ENCODE measurements around the gene METTL25B. TPM values are rescaled to one million over a fixed set of nuclear protein-coding genes. Genes with fewer than 3 reads are reported as not detected.

The METTL25B gene
- total RNA-seq, 1 donor from 2014 or later = 56.7 TPM

DNA sequence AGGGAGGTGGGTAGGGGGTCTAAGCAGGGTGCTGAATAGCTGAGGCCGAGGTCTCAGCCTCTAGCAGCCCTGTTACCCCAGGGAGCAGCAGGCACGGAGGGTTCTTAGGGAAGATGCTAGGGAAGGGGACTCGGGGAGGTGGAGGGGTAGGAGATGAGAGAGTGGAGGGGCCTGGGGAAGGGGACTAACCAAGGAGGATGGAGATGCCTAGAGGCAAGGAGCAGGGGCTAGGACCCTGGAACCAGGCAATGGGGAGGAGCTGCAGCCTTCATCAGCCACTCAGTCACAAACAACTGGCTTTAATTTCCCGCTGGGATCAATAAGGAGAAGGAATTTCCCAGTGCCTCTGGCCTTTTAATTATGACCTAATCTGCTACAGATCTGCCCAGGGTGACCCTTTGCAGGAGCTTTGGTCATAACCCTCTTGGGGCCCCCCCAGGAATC is 20.0 kb upstream of the METTL25B start:
- POLR2A ChIA-PET = no interaction called here
- ATAC-seq (ENCODE audit: low read depth) = no peak
- H3K9me3 Mint-ChIP-seq = no peaks in the 10 kb centered on the region
- H3K27ac Mint-ChIP-seq = no peak overlapping the region
- intact Hi-C loops (cut with micrococcal nuclease) = no loop called here
- no peak for DNase-seq
- no peaks in the 10 kb centered on the region for H3K36me3 Mint-ChIP-seq (ENCODE audit: low read depth)
- TF ChIP-seq, protein P1, sequence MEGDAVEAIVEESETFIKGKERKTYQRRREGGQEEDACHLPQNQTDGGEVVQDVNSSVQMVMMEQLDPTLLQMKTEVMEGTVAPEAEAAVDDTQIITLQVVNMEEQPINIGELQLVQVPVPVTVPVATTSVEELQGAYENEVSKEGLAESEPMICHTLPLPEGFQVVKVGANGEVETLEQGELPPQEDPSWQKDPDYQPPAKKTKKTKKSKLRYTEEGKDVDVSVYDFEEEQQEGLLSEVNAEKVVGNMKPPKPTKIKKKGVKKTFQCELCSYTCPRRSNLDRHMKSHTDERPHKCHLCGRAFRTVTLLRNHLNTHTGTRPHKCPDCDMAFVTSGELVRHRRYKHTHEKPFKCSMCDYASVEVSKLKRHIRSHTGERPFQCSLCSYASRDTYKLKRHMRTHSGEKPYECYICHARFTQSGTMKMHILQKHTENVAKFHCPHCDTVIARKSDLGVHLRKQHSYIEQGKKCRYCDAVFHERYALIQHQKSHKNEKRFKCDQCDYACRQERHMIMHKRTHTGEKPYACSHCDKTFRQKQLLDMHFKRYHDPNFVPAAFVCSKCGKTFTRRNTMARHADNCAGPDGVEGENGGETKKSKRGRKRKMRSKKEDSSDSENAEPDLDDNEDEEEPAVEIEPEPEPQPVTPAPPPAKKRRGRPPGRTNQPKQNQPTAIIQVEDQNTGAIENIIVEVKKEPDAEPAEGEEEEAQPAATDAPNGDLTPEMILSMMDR (IDR thresholded peaks at IDR 0.05) = no peak
- H3K4me1 Mint-ChIP-seq = peaks cover 28% of the 10 kb centered on the region
- CTCF ChIA-PET = interaction anchor here (0.8 to 1.3 kb wide), 2 partner anchors 17 to 81 kb away, joined by 3 read pairs; no protein-coding TSS in a partner anchor
- no peak overlapping the region for H3K4me3 Mint-ChIP-seq
- peaks cover 15% of the 10 kb centered on the region for H3K27me3 Mint-ChIP-seq

DNA sequence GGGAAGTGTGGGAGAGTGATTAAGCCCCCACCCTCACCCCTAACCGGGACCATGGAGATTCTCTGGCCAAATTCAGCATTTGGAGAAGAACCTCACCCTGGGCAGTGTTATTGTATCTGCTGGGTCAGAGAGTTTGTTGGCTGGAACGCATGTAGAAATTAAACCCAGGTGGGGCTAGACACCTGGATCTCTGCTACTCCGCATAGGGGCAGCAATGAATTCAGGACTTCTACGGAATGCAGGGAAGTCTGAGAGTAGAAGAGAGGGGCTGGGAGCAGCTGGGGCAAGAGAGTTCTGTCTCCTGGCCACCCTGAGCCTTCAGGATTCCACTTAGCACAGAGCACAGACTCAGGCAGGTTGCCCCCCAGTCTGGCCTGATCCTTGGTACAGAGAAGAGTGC is 19.2 kb upstream of the METTL25B start:
- H3K4me1 Mint-ChIP-seq = peaks cover 26% of the 10 kb centered on the region
- H3K4me3 Mint-ChIP-seq = no peak overlapping the region
- intact Hi-C loops (cut with micrococcal nuclease) = no loop called here

DNA sequence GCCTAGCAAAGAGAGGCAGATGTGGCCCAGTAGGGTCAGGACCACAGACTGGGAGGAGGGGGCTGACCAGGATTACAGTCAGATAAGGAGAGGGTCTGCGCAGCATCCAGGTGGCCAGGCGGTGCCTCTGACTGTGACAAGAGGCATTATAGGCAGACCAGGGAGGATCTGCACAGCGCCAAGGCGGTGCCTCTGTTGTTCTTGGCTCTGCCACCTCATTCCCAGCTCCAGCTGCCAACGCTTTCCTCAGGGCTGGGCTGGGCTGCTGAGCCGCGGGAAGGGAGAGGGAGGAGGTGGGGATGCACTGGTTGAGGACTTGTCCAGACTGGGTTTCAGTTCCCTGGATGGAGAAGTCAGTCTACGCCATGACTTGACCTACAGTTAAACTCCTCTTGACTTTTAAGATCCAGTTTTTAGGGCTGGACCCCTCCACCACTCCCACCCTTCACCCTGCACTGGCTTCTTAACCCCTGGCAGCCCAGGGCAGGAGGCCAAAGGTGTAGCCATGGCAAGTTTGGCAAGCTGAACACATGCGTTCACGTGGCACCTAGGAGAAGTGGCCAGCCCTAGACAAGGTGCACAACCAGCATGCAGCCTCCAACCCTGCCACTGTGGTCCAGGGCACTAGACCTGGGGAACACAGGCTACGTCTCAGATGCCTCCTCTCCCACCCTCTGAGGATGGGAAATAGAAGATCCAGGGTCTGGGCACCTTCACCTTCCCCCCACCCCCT is 18.3 kb upstream of the METTL25B start:
- peaks cover 2% of the 10 kb centered on the region for H3K27me3 Mint-ChIP-seq
- no peak overlapping the region for H3K27ac Mint-ChIP-seq
- H3K4me3 Mint-ChIP-seq = no peak overlapping the region
- no peaks in the 10 kb centered on the region for H3K9me3 Mint-ChIP-seq
- ATAC-seq (ENCODE audit: low read depth) (no peak), DNase-seq (no peak)
- intact Hi-C loops (cut with micrococcal nuclease) = no loop called here
- TF ChIP-seq, protein P1 (IDR thresholded peaks at IDR 0.05) = no peak
- ChIA-PET CTCF (interaction anchor here (1.7 kb wide), 1 partner anchor 17 kb away, joined by 13 read pairs; no protein-coding TSS in a partner anchor), POLR2A (no interaction called here)
- H3K4me1 Mint-ChIP-seq = peaks cover 19% of the 10 kb centered on the region
- no peaks in the 10 kb centered on the region for H3K36me3 Mint-ChIP-seq (ENCODE audit: low read depth)

More for the DNA sequence above, 19.2 kb upstream of the METTL25B start:
- no peak for DNase-seq
- no peak for ATAC-seq (ENCODE audit: low read depth)
- Mint-ChIP-seq H3K27me3 (peaks cover 9% of the 10 kb centered on the region), H3K9me3 (no peaks in the 10 kb centered on the region), H3K27ac (no peak overlapping the region), H3K36me3 (ENCODE audit: low read depth) (no peaks in the 10 kb centered on the region)
- POLR2A ChIA-PET = no interaction called here
- CTCF ChIA-PET = no interaction called here
- TF ChIP-seq, protein P1 (IDR thresholded peaks at IDR 0.05) = no peak

DNA sequence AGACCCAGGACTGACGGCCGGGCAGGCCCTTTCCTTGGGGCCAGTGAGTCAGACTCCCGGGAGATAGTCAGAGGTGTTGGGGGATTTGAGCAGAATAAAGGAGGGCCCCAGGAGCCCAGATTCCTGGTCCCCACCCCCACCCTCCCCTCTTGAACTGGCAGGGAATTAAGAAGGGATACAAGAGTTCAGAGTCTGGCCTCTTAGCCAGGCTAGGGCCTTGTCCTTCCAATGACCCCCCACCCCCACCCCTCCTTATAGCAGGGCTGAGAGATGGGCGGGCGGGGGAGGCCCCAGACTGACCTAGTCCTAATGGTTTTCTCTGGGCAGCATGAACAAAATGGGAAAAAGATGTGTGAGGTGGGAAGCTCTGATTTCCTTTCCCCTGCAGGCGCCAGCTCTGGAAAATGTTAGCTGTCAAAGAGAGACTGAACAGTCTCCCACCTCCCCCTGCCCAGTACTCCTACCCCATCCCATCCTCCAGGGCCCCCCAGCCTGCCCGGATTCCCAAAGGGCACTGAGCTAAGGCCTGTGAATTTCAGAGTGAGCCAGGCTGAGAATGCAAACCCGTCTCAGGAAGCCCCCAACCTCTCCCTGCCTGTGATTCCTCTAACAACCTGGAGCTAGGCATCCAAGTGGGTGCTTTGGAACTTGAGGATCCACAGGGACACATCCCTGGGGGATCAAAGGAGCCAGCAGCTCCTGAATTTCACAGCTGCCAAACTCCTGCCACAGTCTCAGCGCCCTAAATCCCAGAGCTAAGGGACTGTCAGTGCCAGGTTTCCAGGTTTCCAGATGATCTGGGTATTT is 17.1 kb upstream of the METTL25B start:
- ChIA-PET POLR2A (interaction anchor here (0.8 kb wide), 1 partner anchor 17 kb away, joined by 3 read pairs; the partner anchor contains the start of gene METTL25B), CTCF (interaction anchor here (0.6 to 1.7 kb wide), 3 partner anchors 15 to 150 kb away, joined by 3 to 13 read pairs (median 3); no protein-coding TSS in a partner anchor)
- H3K27ac Mint-ChIP-seq = no peak overlapping the region
- no peaks in the 10 kb centered on the region for H3K27me3 Mint-ChIP-seq
- H3K9me3 Mint-ChIP-seq = no peaks in the 10 kb centered on the region
- peaks cover 12% of the 10 kb centered on the region for H3K36me3 Mint-ChIP-seq (ENCODE audit: low read depth)
- DNase-seq = no peak
- peaks cover 8% of the 10 kb centered on the region for H3K4me1 Mint-ChIP-seq
- intact Hi-C loops (cut with micrococcal nuclease) = no loop called here
- no peak overlapping the region for H3K4me3 Mint-ChIP-seq
- TF ChIP-seq, protein P1 (IDR thresholded peaks at IDR 0.05) = no peak
- ATAC-seq (ENCODE audit: low read depth) = no peak

DNA sequence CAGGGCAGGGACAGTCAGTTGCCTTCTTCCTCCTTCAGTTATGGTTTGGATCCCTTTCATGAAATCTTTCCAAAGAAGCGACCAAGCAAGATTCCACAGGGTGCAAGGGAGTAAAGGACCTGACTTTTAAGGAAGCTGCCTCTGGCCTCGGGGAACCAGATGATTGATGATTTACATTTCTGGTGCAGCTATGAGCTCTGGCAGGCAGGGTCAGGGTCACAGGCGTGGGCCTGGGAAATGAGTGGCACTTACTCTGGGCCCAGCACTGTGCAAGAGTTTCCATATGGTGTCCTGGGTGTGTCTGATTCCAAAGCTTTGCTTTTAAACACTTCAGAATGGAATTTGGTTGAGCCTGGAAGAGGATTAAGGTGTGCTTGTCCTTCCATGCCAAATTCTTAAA is 15.6 kb upstream of the METTL25B start:
- POLR2A ChIA-PET = no interaction called here
- intact Hi-C loops (cut with micrococcal nuclease) = no loop called here

More for the DNA sequence above, 15.6 kb upstream of the METTL25B start:
- no peak overlapping the region for H3K27ac Mint-ChIP-seq
- H3K27me3 Mint-ChIP-seq = no peaks in the 10 kb centered on the region
- TF ChIP-seq, protein P1 (IDR thresholded peaks at IDR 0.05) = no peak
- no peak for DNase-seq
- H3K4me3 Mint-ChIP-seq = no peak overlapping the region
- H3K36me3 Mint-ChIP-seq (ENCODE audit: low read depth) = peaks cover 20% of the 10 kb centered on the region
- H3K4me1 Mint-ChIP-seq = no peaks in the 10 kb centered on the region
- CTCF ChIA-PET = interaction anchor here (1.7 kb wide), 1 partner anchor 22 kb away, joined by 6 read pairs; no protein-coding TSS in a partner anchor
- H3K9me3 Mint-ChIP-seq = no peaks in the 10 kb centered on the region
- no peak for ATAC-seq (ENCODE audit: low read depth)

All from activated B cell treated with CpG ODN at 0.5 μM for 24 hours (primary cell).